Measurements from ENCODE around the gene PECR. TPM values are rescaled to one million over a fixed set of nuclear protein-coding genes. Genes with fewer than 3 reads are reported as not detected.
A peak's percentile ranks its signal among the peaks of the same experiment; 100 is the strongest.

The PECR gene
- 6.0 TPM for total RNA-seq
- long read RNA-seq, transcript PECR-201 (8 exons, 1,853 nt), result major isoform, 5 of 5 reads
- long read RNA-seq, partial matches to known transcripts, result 0 of 5 reads
- long read RNA-seq, other reads (novel, unspliced or antisense), result 0 of 5 reads

- ATAC-seq (ENCODE audit: poor library complexity), result peak; percentile 99
- intact Hi-C loops (cut with DNase I), result no loop called here
- peak; percentile 91 for DNase-seq
These were observed at the start of gene PECR, which contains the start of gene TMEM169 for GRCh38 chr2:216081487-216082116. Gene PECR, minus strand, starts transcription at chr2:216081809. Its CDS starts 68 bp downstream, at chr2:216081741. Gene TMEM169, plus strand, starts transcription at chr2:216081919. Its CDS starts 14,045 bp downstream, at chr2:216095964.

- DNase-seq (no peak), ATAC-seq (ENCODE audit: poor library complexity) (no peak)
- intact Hi-C loops (cut with DNase I), result no loop called here
These were observed 48.9 kb upstream of the PECR start for GRCh38 chr2:216130346-216130971.

GRCh38 chr2:216126943-216127342 lies 45.3 kb upstream of the PECR start:
- intact Hi-C loops (cut with DNase I), result no loop called here
- ATAC-seq (ENCODE audit: poor library complexity) (no peak), DNase-seq (no peak)

- DNase-seq (no peak), ATAC-seq (ENCODE audit: poor library complexity) (no peak)
- intact Hi-C loops (cut with DNase I), result no loop called here
These were observed 39.6 kb upstream of the PECR start for GRCh38 chr2:216121255-216121654.

GRCh38 chr2:216119986-216120385 lies 38.4 kb upstream of the PECR start:
- ATAC-seq (ENCODE audit: poor library complexity), result no peak
- intact Hi-C loops (cut with DNase I), result no loop called here
- no peak for DNase-seq

- intact Hi-C loops (cut with DNase I), result no loop called here
- DNase-seq (no peak), ATAC-seq (ENCODE audit: poor library complexity) (no peak)
These were observed 37.5 kb upstream of the PECR start for GRCh38 chr2:216119146-216119545.

- ATAC-seq (ENCODE audit: poor library complexity), result no peak
- intact Hi-C loops (cut with DNase I), result no loop called here
These were observed 36.9 kb upstream of the PECR start for GRCh38 chr2:216118474-216118873.

GRCh38 chr2:216117561-216118340 lies 36.1 kb upstream of the PECR start:
- intact Hi-C loops (cut with DNase I), result no loop called here
- ATAC-seq (ENCODE audit: poor library complexity), result no peak

More at GRCh38 chr2:216118474-216118873, 36.9 kb upstream of the PECR start:
- no peak for DNase-seq

GRCh38 chr2:216116418-216116817 lies 34.8 kb upstream of the PECR start:
- ATAC-seq (ENCODE audit: poor library complexity) (no peak), DNase-seq (no peak)
- intact Hi-C loops (cut with DNase I), result no loop called here

More at GRCh38 chr2:216117561-216118340, 36.1 kb upstream of the PECR start:
- no peak for DNase-seq

- ATAC-seq (ENCODE audit: poor library complexity) (peak; percentile 97), DNase-seq (peak; percentile 97)
- intact Hi-C loops (cut with DNase I), result no loop called here
These were observed 33.3 kb upstream of the PECR start for GRCh38 chr2:216114714-216115531.

GRCh38 chr2:216114382-216114713 lies 32.7 kb upstream of the PECR start:
- intact Hi-C loops (cut with DNase I), result no loop called here
- ATAC-seq (ENCODE audit: poor library complexity) (peak; percentile 18), DNase-seq (no peak)

- DNase-seq, result no peak
- intact Hi-C loops (cut with DNase I), result no loop called here
- no peak for ATAC-seq (ENCODE audit: poor library complexity)
These were observed 32.0 kb upstream of the PECR start for GRCh38 chr2:216113572-216113971.

- no peak for DNase-seq
- no peak for ATAC-seq (ENCODE audit: poor library complexity)
- intact Hi-C loops (cut with DNase I), result no loop called here
These were observed 31.3 kb upstream of the PECR start for GRCh38 chr2:216112926-216113325.

- ATAC-seq (ENCODE audit: poor library complexity), result no peak
- no peak for DNase-seq
- intact Hi-C loops (cut with DNase I), result no loop called here
These were observed 29.5 kb upstream of the PECR start for GRCh38 chr2:216111122-216111521.

GRCh38 chr2:216110620-216111019 lies 29.0 kb upstream of the PECR start:
- ATAC-seq (ENCODE audit: poor library complexity), result no peak
- intact Hi-C loops (cut with DNase I), result no loop called here
- no peak for DNase-seq

- DNase-seq (no peak), ATAC-seq (ENCODE audit: poor library complexity) (no peak)
- intact Hi-C loops (cut with DNase I), result no loop called here
These were observed 28.5 kb upstream of the PECR start for GRCh38 chr2:216109962-216110614.

- intact Hi-C loops (cut with DNase I), result no loop called here
- peak; percentile 98 for DNase-seq
- ATAC-seq (ENCODE audit: poor library complexity), result peak; percentile 98
These were observed 27.6 kb upstream of the PECR start, which contains the start of gene XRCC5 for GRCh38 chr2:216108967-216109921. Gene XRCC5, plus strand, starts transcription at chr2:216109348. Its CDS starts 89 bp downstream, at chr2:216109437.

Measured in Right ventricle myocardium superior (tissue), 1 donor.